Neutrophil (primary cell): Measurements from ENCODE around the gene PLEKHA6.
"Not testable (repeated sequence)": the region's sequence is repeated elsewhere in the genome, so short reads cannot be mapped to it uniquely, and the experiment has no call there.

Experiments
- H3K27ac ChIP-seq: fragments of 200-600 bp; sonication (generic); 2 replicates; pipeline ENCODE4 v1.5.1; 2016; ENCODE audit warnings: mild to moderate bottlenecking, moderate library complexity
- H3K27me3 ChIP-seq: fragments of 200-600 bp; sonication (generic); 2 replicates; pipeline ENCODE4 v1.6.0; 2016; ENCODE audit warnings: mild to moderate bottlenecking
- H3K36me3 ChIP-seq: fragments of 200-600 bp; sonication (generic); 2 replicates; pipeline ENCODE4 v1.5.1; 2017
- H3K4me1 ChIP-seq, 2 experiments: fragments of 200-600 bp in 1 of 2; sonication (generic) in 1 of 2; 1 replicate in 1 of 2; 2 replicates in 1 of 2; pipeline versions ENCODE4 v1.5.1 to v1.6.1; 2013 to 2016; ENCODE audit warnings: low read depth in 1 of 2, low read length in 1 of 2, mild to moderate bottlenecking in 1 of 2, moderate library complexity in 1 of 2; ENCODE audit not compliant: control insufficient read depth in 1 of 2, insufficient read depth in 1 of 2
- H3K4me3 ChIP-seq, 2 experiments: fragments of 200-600 bp in 1 of 2; sonication (generic) in 1 of 2; 1 replicate in 1 of 2; 2 replicates in 1 of 2; pipeline ENCODE4 v1.5.1; 2013 to 2016; ENCODE audit warnings: low read depth in 1 of 2, low read length in 1 of 2, mild to moderate bottlenecking in 1 of 2, moderate library complexity in 1 of 2
- H3K9me3 ChIP-seq: fragments of 200-600 bp; sonication (generic); 2 replicates; pipeline ENCODE4 v1.5.1; 2016
- TF ChIP-seq, protein P1 (sequence below): fragments of 200-600 bp; sonication (generic); IDR thresholded peaks from 2 replicates; pipeline ENCODE4 v1.5.1; 2016; ENCODE audit warnings: antibody characterized with exemption

Gene PLEKHA6

GRCh38 chr1:204331275-204331674, 28.5 kb downstream of the PLEKHA6 start:
- H3K9me3 ChIP-seq: no peaks in the 10 kb centered on the region
- no peak overlapping the region for H3K27ac ChIP-seq
- TF ChIP-seq, protein P1, sequence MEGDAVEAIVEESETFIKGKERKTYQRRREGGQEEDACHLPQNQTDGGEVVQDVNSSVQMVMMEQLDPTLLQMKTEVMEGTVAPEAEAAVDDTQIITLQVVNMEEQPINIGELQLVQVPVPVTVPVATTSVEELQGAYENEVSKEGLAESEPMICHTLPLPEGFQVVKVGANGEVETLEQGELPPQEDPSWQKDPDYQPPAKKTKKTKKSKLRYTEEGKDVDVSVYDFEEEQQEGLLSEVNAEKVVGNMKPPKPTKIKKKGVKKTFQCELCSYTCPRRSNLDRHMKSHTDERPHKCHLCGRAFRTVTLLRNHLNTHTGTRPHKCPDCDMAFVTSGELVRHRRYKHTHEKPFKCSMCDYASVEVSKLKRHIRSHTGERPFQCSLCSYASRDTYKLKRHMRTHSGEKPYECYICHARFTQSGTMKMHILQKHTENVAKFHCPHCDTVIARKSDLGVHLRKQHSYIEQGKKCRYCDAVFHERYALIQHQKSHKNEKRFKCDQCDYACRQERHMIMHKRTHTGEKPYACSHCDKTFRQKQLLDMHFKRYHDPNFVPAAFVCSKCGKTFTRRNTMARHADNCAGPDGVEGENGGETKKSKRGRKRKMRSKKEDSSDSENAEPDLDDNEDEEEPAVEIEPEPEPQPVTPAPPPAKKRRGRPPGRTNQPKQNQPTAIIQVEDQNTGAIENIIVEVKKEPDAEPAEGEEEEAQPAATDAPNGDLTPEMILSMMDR: no peak
- H3K4me3 ChIP-seq: no peak overlapping the region
- H3K4me1 ChIP-seq: no peaks in the 10 kb centered on the region
- H3K27me3 ChIP-seq: no peaks in the 10 kb centered on the region
- no peaks in the 10 kb centered on the region for H3K36me3 ChIP-seq

DNA sequence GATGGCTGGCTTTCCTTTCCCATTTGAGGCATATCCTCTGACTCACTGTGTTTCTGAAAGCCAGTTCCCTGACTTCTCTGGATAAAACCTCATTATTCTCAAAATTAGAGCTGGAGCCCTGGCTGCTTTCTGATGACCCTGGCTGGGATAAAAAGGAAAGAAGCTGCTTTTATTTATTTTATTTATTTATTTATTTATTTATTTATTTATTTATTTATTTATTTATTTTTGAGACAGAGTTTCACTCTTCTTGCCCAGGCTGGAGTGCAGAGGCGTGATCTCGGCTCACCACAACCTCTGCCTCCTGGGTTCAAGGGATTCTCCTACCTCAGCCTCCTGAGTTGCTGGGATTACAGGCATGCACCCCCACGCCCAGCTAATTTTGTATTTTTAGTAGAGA, 31.9 kb downstream of the PLEKHA6 start:
- peaks cover 10% of the 10 kb centered on the region for H3K27me3 ChIP-seq
- H3K9me3 ChIP-seq, H3K27ac ChIP-seq, H3K4me3 ChIP-seq, H3K4me1 ChIP-seq, H3K36me3 ChIP-seq: not testable (repeated sequence)

GRCh38 chr1:204327359-204327758, 32.4 kb downstream of the PLEKHA6 start:
- TF ChIP-seq, protein P1: no peak
- H3K27ac ChIP-seq: no peak overlapping the region
- H3K4me3 ChIP-seq: no peak overlapping the region

DNA sequence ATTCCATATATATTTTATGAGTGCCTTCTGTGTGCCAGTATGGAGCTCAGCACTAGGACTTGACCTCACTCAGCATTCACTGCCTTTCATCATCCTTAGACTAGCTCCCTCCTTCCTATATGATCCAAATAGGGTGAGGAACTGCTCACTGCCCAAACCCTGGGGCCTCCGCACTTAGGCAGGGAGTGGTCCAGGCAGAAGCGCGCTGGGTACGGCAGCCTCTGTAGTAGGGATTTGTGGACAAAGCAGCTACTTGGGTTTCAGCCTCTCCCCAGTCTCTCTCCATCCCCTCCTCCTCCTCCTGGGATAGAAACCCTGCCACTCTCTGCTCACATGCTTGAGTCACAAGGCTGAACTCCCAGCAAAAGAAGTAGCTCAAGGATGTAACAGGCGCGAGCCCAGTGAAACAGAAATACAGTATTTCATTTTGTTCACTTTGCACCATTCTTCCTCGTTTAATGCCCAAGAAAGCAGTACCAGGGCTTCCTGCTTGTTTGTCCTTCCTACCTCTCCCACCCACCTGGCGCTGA, 32.9 kb downstream of the PLEKHA6 start:
- Histone ChIP-seq H3K9me3 (no peaks in the 10 kb centered on the region), H3K27me3 (peaks cover 10% of the 10 kb centered on the region), H3K36me3 (no peaks in the 10 kb centered on the region), H3K4me1 (no peaks in the 10 kb centered on the region), H3K4me3 (no peak overlapping the region), H3K27ac (no peak overlapping the region)
- TF ChIP-seq, protein P1: no peak

More at GRCh38 chr1:204327359-204327758, 32.4 kb downstream of the PLEKHA6 start:
- H3K27me3 ChIP-seq: peaks cover 10% of the 10 kb centered on the region
- H3K36me3 ChIP-seq: no peaks in the 10 kb centered on the region
- H3K4me1 ChIP-seq: no peaks in the 10 kb centered on the region
- no peaks in the 10 kb centered on the region for H3K9me3 ChIP-seq

- TF ChIP-seq, protein P1: no peak
- Histone ChIP-seq H3K4me3 (no peak overlapping the region), H3K9me3 (no peaks in the 10 kb centered on the region), H3K27ac (no peak overlapping the region), H3K36me3 (no peaks in the 10 kb centered on the region), H3K4me1 (no peaks in the 10 kb centered on the region), H3K27me3 (peaks cover 10% of the 10 kb centered on the region)
Measured at GRCh38 chr1:204325944-204326343, 33.8 kb downstream of the PLEKHA6 start.

- H3K27me3 ChIP-seq: peaks cover 10% of the 10 kb centered on the region
- H3K4me3 ChIP-seq: no peak overlapping the region
- H3K9me3 ChIP-seq: no peaks in the 10 kb centered on the region
- no peak overlapping the region for H3K27ac ChIP-seq
- H3K36me3 ChIP-seq: no peaks in the 10 kb centered on the region
- no peaks in the 10 kb centered on the region for H3K4me1 ChIP-seq
- TF ChIP-seq, protein P1: no peak
Measured at GRCh38 chr1:204323887-204324286, 35.8 kb downstream of the PLEKHA6 start.
